Measurements from ENCODE around the gene USF1. TPM values are rescaled to one million over a fixed set of nuclear protein-coding genes. Genes with fewer than 3 reads are reported as not detected.

The USF1 gene
- total RNA-seq, 1 experiment from 2014 or later = 59.2 TPM

DNA sequence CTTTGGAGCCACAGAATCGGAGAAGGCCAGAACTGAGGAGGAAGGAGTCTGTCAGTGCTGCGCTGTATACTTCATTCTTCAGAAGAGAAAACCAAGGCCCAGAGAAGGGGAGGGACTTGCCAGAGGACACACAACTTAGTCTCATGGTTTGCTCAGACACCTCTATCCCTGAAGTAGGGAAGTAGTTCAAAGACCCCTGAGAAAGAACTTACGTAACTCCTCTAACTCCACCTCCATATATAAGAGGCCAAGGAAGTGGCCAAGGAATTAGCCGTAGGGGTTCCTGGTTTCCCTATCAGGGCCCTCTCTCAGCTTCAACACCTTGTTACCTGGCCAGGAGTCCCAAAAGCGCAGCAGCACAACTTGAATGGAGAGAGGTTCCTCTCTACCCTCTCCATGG, 44.2 kb upstream of the USF1 start:
- no peak overlapping the region for H2AK5ac ChIP-seq (ENCODE audit: insufficient read length, low read length)
- no peaks in the 10 kb centered on the region for H3K79me1 ChIP-seq (ENCODE audit: insufficient read depth, low read depth, low read length, poor library complexity, severe bottlenecking)
- H2BK20ac ChIP-seq (ENCODE audit: low read depth, low read length, poor library complexity, severe bottlenecking) = no peak overlapping the region
- no peaks in the 10 kb centered on the region for H3K9me3 Mint-ChIP-seq
- H3K23me2 ChIP-seq (ENCODE audit: insufficient read length, low read depth, low read length, poor library complexity, severe bottlenecking) = no peaks in the 10 kb centered on the region
- no peak overlapping the region for H2BK120ac ChIP-seq (ENCODE audit: low read depth, low read length, poor library complexity, severe bottlenecking)
- H3K9me3 ChIP-seq (ENCODE audit: control insufficient read depth, low read depth, low read length) = no peaks in the 10 kb centered on the region
- H4K5ac ChIP-seq (ENCODE audit: insufficient read length, low read depth, low read length) = no peak overlapping the region
- no peak overlapping the region for H3T11ph ChIP-seq (ENCODE audit: low read length)
- H3K4me1 Mint-ChIP-seq = peaks cover 24 to 25% of the 10 kb centered on the region in 2 experiments
- TF ChIP-seq, protein P1, sequence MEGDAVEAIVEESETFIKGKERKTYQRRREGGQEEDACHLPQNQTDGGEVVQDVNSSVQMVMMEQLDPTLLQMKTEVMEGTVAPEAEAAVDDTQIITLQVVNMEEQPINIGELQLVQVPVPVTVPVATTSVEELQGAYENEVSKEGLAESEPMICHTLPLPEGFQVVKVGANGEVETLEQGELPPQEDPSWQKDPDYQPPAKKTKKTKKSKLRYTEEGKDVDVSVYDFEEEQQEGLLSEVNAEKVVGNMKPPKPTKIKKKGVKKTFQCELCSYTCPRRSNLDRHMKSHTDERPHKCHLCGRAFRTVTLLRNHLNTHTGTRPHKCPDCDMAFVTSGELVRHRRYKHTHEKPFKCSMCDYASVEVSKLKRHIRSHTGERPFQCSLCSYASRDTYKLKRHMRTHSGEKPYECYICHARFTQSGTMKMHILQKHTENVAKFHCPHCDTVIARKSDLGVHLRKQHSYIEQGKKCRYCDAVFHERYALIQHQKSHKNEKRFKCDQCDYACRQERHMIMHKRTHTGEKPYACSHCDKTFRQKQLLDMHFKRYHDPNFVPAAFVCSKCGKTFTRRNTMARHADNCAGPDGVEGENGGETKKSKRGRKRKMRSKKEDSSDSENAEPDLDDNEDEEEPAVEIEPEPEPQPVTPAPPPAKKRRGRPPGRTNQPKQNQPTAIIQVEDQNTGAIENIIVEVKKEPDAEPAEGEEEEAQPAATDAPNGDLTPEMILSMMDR (conservative IDR thresholded peaks at IDR 0.05) = no peak
- H2BK12ac ChIP-seq (ENCODE audit: insufficient read length, low read depth, low read length) = no peak overlapping the region
- no peak for DNase-seq
- H2BK5ac ChIP-seq (ENCODE audit: insufficient read length, low read length) = no peak overlapping the region
- peaks cover 4% of the 10 kb centered on the region for H3K27me3 Mint-ChIP-seq (ENCODE audit: low read depth)
- H3K14ac ChIP-seq (ENCODE audit: insufficient read depth, low read length) = no peak overlapping the region
- H3K4me3 Mint-ChIP-seq = no peak overlapping the region
- no peak overlapping the region for H3K9ac ChIP-seq (ENCODE audit: extremely low read depth, insufficient read length, low read length)
- H3K27me3 ChIP-seq (ENCODE audit: insufficient read depth, low read length) = no peaks in the 10 kb centered on the region; the same call in 1 of the 2 replicates
- no peaks in the 10 kb centered on the region for H3K4me1 ChIP-seq (ENCODE audit: insufficient read depth, low read length)
- no peaks in the 10 kb centered on the region for H4K20me1 ChIP-seq (ENCODE audit: control insufficient read depth, insufficient read depth, insufficient read length)
- no peak overlapping the region for H3K4ac ChIP-seq (ENCODE audit: low read depth, low read length)
- H3K56ac ChIP-seq (ENCODE audit: insufficient read length, low read depth, low read length) = no peak overlapping the region
- H3K27ac ChIP-seq (ENCODE audit: insufficient read length, low read depth, low read length) = no peak overlapping the region
- H2AFZ ChIP-seq (ENCODE audit: low read length) = no peak overlapping the region
- H3K36me3 Mint-ChIP-seq (ENCODE audit: insufficient read depth in 1 of 3, low read depth in 3 of 3) = no peaks in the 10 kb centered on the region
- H3K23ac ChIP-seq (ENCODE audit: insufficient read length, low read depth, low read length) = no peak overlapping the region
- H3K4me2 ChIP-seq (ENCODE audit: insufficient read depth, insufficient read length, low read length) = no peak overlapping the region
- WGBS (ENCODE audit: extremely low coverage, insufficient read length, low lambda C conversion rate) = no CpG with 5 or more reads among the region's 5 CpGs
- no peaks in the 10 kb centered on the region for H3K79me2 ChIP-seq (ENCODE audit: insufficient read depth, low read length)
- no peak overlapping the region for H4K8ac ChIP-seq (replicated peaks; ENCODE audit: insufficient read length, low read depth, low read length)
- no peak overlapping the region for H4K91ac ChIP-seq (ENCODE audit: insufficient read length, low read depth, low read length)
- H3K18ac ChIP-seq (ENCODE audit: insufficient read length, low read depth, low read length) = no peak overlapping the region
- no peak overlapping the region for H2BK15ac ChIP-seq (ENCODE audit: low read depth, low read length)
- H3K27ac Mint-ChIP-seq = no peak overlapping the region
